Breast epithelium (tissue), 4 donors: ENCODE data around the gene ZNF292. TPM values are rescaled to one million over a fixed set of nuclear protein-coding genes. Genes with fewer than 3 reads are reported as not detected.

Experiments
- DNase-seq, 2 donors: peaks; one replicate each; pipeline ENCODE4 v3.0.0-alpha.2; 2019; ENCODE audit warnings: low spot score in 2 of 2
- H3K27ac ChIP-seq, 2 donors: fragments of 200-600 bp; sonication (generic) in 1 of 2; one replicate each; pipeline ENCODE4 v1.5.1; 2016 to 2019; ENCODE audit warnings: mild to moderate bottlenecking in 1 of 2
- H3K27me3 ChIP-seq, 2 donors: fragments of 200-600 bp; sonication (generic) in 1 of 2; one replicate each; pipeline versions ENCODE4 v1.5.1 to v1.6.0; 2017 to 2019; ENCODE audit warnings: control low read depth in 1 of 2, mild to moderate bottlenecking in 1 of 2
- H3K36me3 ChIP-seq: fragments of 200-600 bp; one replicate; pipeline ENCODE4 v1.5.1; 2019
- H3K4me1 ChIP-seq, 2 donors: fragments of 200-600 bp; sonication (generic); one replicate each; pipeline ENCODE4 v1.5.1; 2016 to 2019; ENCODE audit warnings: control low read depth in 1 of 2
- H3K4me3 ChIP-seq, 3 donors: fragments of 200-600 bp; sonication (generic); 1 replicate in 2 of 3; 2 replicates in 1 of 3; pipeline ENCODE4 v1.5.1; 2016 to 2019; ENCODE audit warnings: mild to moderate bottlenecking in 3 of 3, moderate library complexity in 2 of 3
- H3K9me3 ChIP-seq, 2 donors: fragments of 200-600 bp; sonication (generic) in 1 of 2; one replicate each; pipeline ENCODE4 v1.5.1; 2016 to 2019; ENCODE audit warnings: control low read depth in 1 of 2
- CTCF ChIP-seq, 3 donors: fragments of 450-650 bp; IDR thresholded peaks; one replicate each; pipeline ENCODE4 v1.5.1; 2016 to 2017; ENCODE audit warnings: antibody characterized with exemption in 3 of 3, mild to moderate bottlenecking in 3 of 3, moderate library complexity in 3 of 3
- POLR2A ChIP-seq: fragments of 450-650 bp; IDR thresholded peaks from one replicate; pipeline ENCODE4 v1.6.1; 2016; ENCODE audit warnings: antibody characterized with exemption, mild to moderate bottlenecking, moderate library complexity
- POLR2AphosphoS5 ChIP-seq, 3 donors: sonication (generic); formaldehyde crosslinking; IDR thresholded peaks; one replicate each; pipeline ENCODE4 v1.6.1; 2017; ENCODE audit warnings: antibody characterized with exemption in 3 of 3
- intact Hi-C: fragments of 100-400 bp; cut with DNase I; formaldehyde crosslinking; loops from one replicate; pipeline ENCODE4 v1.15.1; 2023; ENCODE audit warnings: low total_unique reads
- total RNA-seq, 3 donors: library from RNA; depleted of rRNA; stranded (reverse); fragments of >200 nt; gene quantifications; one replicate each; pipeline ENCODE4 v1.1.0, GENCODE V29; 2016

ZNF292 gene
- total RNA-seq, 3 donors from 2014 or later: 35.0 to 95.1 (median 56.7) TPM

GRCh38 chr6:87277123-87277522 is 121.8 kb downstream of the ZNF292 start:
- Histone ChIP-seq H3K9me3 (no peaks in the 10 kb centered on the region), H3K27ac (no peak overlapping the region), H3K4me1 (no peaks in the 10 kb centered on the region), H3K36me3 (no peaks in the 10 kb centered on the region), H3K27me3 (no peaks in the 10 kb centered on the region), H3K4me3 (no peak overlapping the region)
- no peak for TF ChIP-seq POLR2A
- TF ChIP-seq CTCF (IDR thresholded peaks at IDR 0.05): no peak
- no peak for TF ChIP-seq POLR2AphosphoS5 (IDR thresholded peaks at IDR 0.05)
- intact Hi-C loops: no loop called here
- no peak for DNase-seq

GRCh38 chr6:87279196-87279595 is 123.8 kb downstream of the ZNF292 start:
- no peak for TF ChIP-seq POLR2A
- no peak for TF ChIP-seq POLR2AphosphoS5 (IDR thresholded peaks at IDR 0.05)
- no peak overlapping the region for H3K4me3 ChIP-seq
- DNase-seq: no peak
- no peaks in the 10 kb centered on the region for H3K36me3 ChIP-seq
- no peaks in the 10 kb centered on the region for H3K27me3 ChIP-seq
- H3K9me3 ChIP-seq: no peaks in the 10 kb centered on the region
- H3K27ac ChIP-seq: no peak overlapping the region
- no peaks in the 10 kb centered on the region for H3K4me1 ChIP-seq
- intact Hi-C loops: loop anchor here (2.0 kb wide), 1 partner anchor 24 kb away; no protein-coding TSS in a partner anchor

- intact Hi-C loops: no loop called here
- TF ChIP-seq CTCF (IDR thresholded peaks at IDR 0.05) (no peak), POLR2AphosphoS5 (IDR thresholded peaks at IDR 0.05) (no peak), POLR2A (no peak)
Observed at GRCh38 chr6:87281426-87281825, 126.1 kb downstream of the ZNF292 start.

DNA sequence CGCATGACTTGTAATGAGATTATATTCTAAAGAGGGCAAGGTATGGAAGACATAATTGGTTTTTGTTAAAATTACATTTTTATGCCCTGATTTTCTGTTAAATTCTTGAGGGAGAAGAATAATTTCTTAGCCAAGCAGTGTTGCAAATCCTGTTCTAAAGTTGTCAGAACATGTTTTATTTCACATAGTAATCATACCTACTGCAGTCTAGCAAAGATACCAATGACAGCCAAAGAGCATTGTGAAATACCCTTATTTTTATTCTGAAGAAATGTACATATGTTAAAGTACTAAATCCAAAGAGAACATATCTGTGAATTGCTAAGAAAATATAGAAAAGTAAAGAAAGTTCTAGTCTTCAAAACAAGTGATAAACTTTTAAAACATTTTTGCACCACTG is 127.4 kb downstream of the ZNF292 start:
- TF ChIP-seq CTCF (IDR thresholded peaks at IDR 0.05) (no peak), POLR2A (no peak), POLR2AphosphoS5 (IDR thresholded peaks at IDR 0.05) (no peak)
- Histone ChIP-seq H3K27ac (no peak overlapping the region), H3K9me3 (no peaks in the 10 kb centered on the region), H3K4me3 (no peak overlapping the region), H3K36me3 (no peaks in the 10 kb centered on the region), H3K4me1 (no peaks in the 10 kb centered on the region), H3K27me3 (no peaks in the 10 kb centered on the region)
- intact Hi-C loops: no loop called here
- DNase-seq: no peak

More at GRCh38 chr6:87281426-87281825, 126.1 kb downstream of the ZNF292 start:
- no peaks in the 10 kb centered on the region for H3K36me3 ChIP-seq
- H3K27me3 ChIP-seq: no peaks in the 10 kb centered on the region
- H3K9me3 ChIP-seq: no peaks in the 10 kb centered on the region
- H3K27ac ChIP-seq: no peak overlapping the region
- H3K4me1 ChIP-seq: no peaks in the 10 kb centered on the region
- H3K4me3 ChIP-seq: no peak overlapping the region
- DNase-seq: no peak

DNA sequence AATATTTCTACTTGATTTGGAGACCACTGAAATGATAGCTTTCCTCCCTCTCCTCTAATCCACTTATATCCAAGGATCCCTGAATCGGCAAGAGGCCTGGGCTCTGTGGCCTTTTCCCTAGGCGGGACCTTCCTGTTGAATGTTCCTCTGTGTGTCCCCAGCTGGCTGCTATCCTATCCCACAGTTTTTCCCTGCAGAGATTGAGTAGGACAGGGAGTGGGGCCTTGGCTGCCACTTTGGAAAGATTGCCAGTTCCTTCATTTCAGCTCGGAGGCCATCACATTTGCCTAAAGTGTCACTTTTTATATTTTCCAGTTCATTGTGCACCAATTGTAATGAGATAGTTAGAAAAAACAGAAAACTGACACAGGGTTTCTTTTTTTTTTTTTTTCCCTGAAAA is 128.1 kb downstream of the ZNF292 start:
- TF ChIP-seq CTCF (IDR thresholded peaks at IDR 0.05) (no peak), POLR2AphosphoS5 (IDR thresholded peaks at IDR 0.05) (no peak), POLR2A (no peak)
- Histone ChIP-seq H3K27me3 (no peaks in the 10 kb centered on the region), H3K9me3 (no peaks in the 10 kb centered on the region), H3K4me3 (no peak overlapping the region), H3K4me1 (no peaks in the 10 kb centered on the region), H3K27ac (no peak overlapping the region), H3K36me3 (no peaks in the 10 kb centered on the region)
- intact Hi-C loops: no loop called here
- DNase-seq: no peak

DNA sequence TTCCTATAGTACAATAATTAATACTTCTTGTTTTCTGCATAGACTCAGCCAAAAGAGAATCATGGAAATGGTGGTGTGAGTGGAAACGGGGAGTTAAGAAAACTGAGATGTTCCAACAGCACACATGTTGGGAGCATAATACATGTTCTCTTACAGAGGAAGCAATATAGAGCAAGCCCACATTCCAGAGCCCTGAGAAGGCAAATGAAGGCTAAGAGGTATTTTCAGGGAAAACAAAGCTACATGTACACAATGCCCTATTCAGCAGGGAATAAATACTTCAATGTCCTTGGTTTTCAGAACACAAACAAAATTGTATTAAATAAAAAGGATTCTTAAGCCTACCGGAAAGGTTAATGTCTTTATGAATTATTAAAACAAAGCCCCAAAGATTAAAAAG is 131.9 kb downstream of the ZNF292 start:
- TF ChIP-seq CTCF (IDR thresholded peaks at IDR 0.05): no peak
- TF ChIP-seq POLR2AphosphoS5 (IDR thresholded peaks at IDR 0.05): no peak
- TF ChIP-seq POLR2A: no peak
- Histone ChIP-seq H3K27me3 (no peaks in the 10 kb centered on the region), H3K4me1 (no peaks in the 10 kb centered on the region), H3K27ac (no peak overlapping the region), H3K36me3 (no peaks in the 10 kb centered on the region), H3K9me3 (no peaks in the 10 kb centered on the region), H3K4me3 (no peak overlapping the region)
- no peak for DNase-seq
- intact Hi-C loops: no loop called here
